ENCODE data around the gene NPTX1.

NPTX1 gene

GRCh38 chr17:80423536-80424225, 52.7 kb downstream of the NPTX1 start:
- TF ChIP-seq CTCF (IDR thresholded peaks at IDR 0.05; ENCODE audit: low read depth, low read length, missing control alignments), result no peak
- in situ Hi-C loops (cut with HindIII; ENCODE audit: low pct_ligation_motif_present, low sequenced_read_pairs), result no loop called here
- Histone ChIP-seq H3K27me3 (replicated peaks) (no peaks in the 10 kb centered on the region), H3K36me3 (replicated peaks) (peaks cover 2% of the 10 kb centered on the region), H3K4me3 (ENCODE audit: low read depth, low read length) (no peak overlapping the region), H3K27ac (no peak overlapping the region)
- DNase-seq, result no peak

- no peak overlapping the region for H3K27ac ChIP-seq
- H3K4me3 ChIP-seq (ENCODE audit: low read depth, low read length), result no peak overlapping the region
Observed at GRCh38 chr17:80422981-80423380, 53.4 kb downstream of the NPTX1 start.

GRCh38 chr17:80422276-80422675, 54.1 kb downstream of the NPTX1 start:
- in situ Hi-C loops (cut with HindIII; ENCODE audit: low pct_ligation_motif_present, low sequenced_read_pairs), result no loop called here
- Histone ChIP-seq H3K36me3 (replicated peaks) (peaks cover 13% of the 10 kb centered on the region), H3K4me3 (ENCODE audit: low read depth, low read length) (no peak overlapping the region), H3K27me3 (replicated peaks) (no peaks in the 10 kb centered on the region), H3K27ac (no peak overlapping the region)
- DNase-seq, result no peak
- TF ChIP-seq CTCF (IDR thresholded peaks at IDR 0.05; ENCODE audit: low read depth, low read length, missing control alignments), result no peak

More at GRCh38 chr17:80422981-80423380, 53.4 kb downstream of the NPTX1 start:
- DNase-seq, result no peak
- in situ Hi-C loops (cut with HindIII; ENCODE audit: low pct_ligation_motif_present, low sequenced_read_pairs), result no loop called here
- TF ChIP-seq CTCF (IDR thresholded peaks at IDR 0.05; ENCODE audit: low read depth, low read length, missing control alignments), result no peak
- Histone ChIP-seq H3K27me3 (replicated peaks) (no peaks in the 10 kb centered on the region), H3K36me3 (replicated peaks) (peaks cover 6% of the 10 kb centered on the region)

GRCh38 chr17:80421381-80422090, 54.9 kb downstream of the NPTX1 start:
- DNase-seq, result no peak
- no peak for TF ChIP-seq CTCF (IDR thresholded peaks at IDR 0.05; ENCODE audit: low read depth, low read length, missing control alignments)
- Histone ChIP-seq H3K27me3 (replicated peaks) (no peaks in the 10 kb centered on the region), H3K27ac (no peak overlapping the region), H3K36me3 (replicated peaks) (peaks cover 16% of the 10 kb centered on the region), H3K4me3 (ENCODE audit: low read depth, low read length) (no peak overlapping the region)
- in situ Hi-C loops (cut with HindIII; ENCODE audit: low pct_ligation_motif_present, low sequenced_read_pairs), result no loop called here

GRCh38 chr17:80419255-80419654, 57.2 kb downstream of the NPTX1 start:
- Histone ChIP-seq H3K4me3 (ENCODE audit: low read depth, low read length) (no peak overlapping the region), H3K27ac (no peak overlapping the region), H3K27me3 (replicated peaks) (no peaks in the 10 kb centered on the region), H3K36me3 (replicated peaks) (peaks cover 16% of the 10 kb centered on the region)
- in situ Hi-C loops (cut with HindIII; ENCODE audit: low pct_ligation_motif_present, low sequenced_read_pairs), result no loop called here
- TF ChIP-seq CTCF (IDR thresholded peaks at IDR 0.05; ENCODE audit: low read depth, low read length, missing control alignments), result no peak
- DNase-seq, result no peak

Measured in brain microvascular endothelial cell (primary cell).